Activated naive CD8-positive, alpha-beta T cell treated with anti-CD3 and anti-CD28 coated beads for 36 hours (primary cell): Measurements from ENCODE around the gene GRIA4. TPM values are rescaled to one million over a fixed set of nuclear protein-coding genes. Genes with fewer than 3 reads are reported as not detected.
"Not testable (repeated sequence)": the region's sequence is repeated elsewhere in the genome, so short reads cannot be mapped to it uniquely, and the experiment has no call there.

Experiments
- DNase-seq: peaks from one replicate; pipeline ENCODE4 v3.0.0; 2021
- H3K27ac Mint-ChIP-seq: one replicate; pipeline ENCODE4 v1.8.0; 2022; ENCODE audit warnings: mild to moderate bottlenecking, moderate library complexity, mixed read lengths
- H3K27me3 Mint-ChIP-seq: one replicate; pipeline ENCODE4 v1.8.0; 2022; ENCODE audit warnings: mild to moderate bottlenecking, mixed read lengths
- H3K36me3 Mint-ChIP-seq: one replicate; pipeline ENCODE4 v1.8.0; 2021; ENCODE audit warnings: mild to moderate bottlenecking, mixed read lengths
- H3K4me1 Mint-ChIP-seq: one replicate; pipeline ENCODE4 v1.8.0; 2021; ENCODE audit warnings: mixed read lengths
- H3K4me3 Mint-ChIP-seq: one replicate; pipeline ENCODE4 v1.8.0; 2022; ENCODE audit warnings: mild to moderate bottlenecking, moderate library complexity, mixed read lengths
- H3K9me3 Mint-ChIP-seq: one replicate; pipeline ENCODE4 v1.8.0; 2022; ENCODE audit warnings: mixed read lengths
- total RNA-seq, 2 experiments: library from RNA; stranded (reverse); gene quantifications; one replicate each; pipeline ENCODE4 v1.2.3, GENCODE V29; 2021

GRIA4 gene
- total RNA-seq, 2 experiments from 2014 or later = not detected

- DNase-seq = no peak
- Mint-ChIP-seq H3K27ac (no peak overlapping the region), H3K4me3 (no peak overlapping the region), H3K27me3 (no peaks in the 10 kb centered on the region), H3K36me3 (no peaks in the 10 kb centered on the region), H3K4me1 (no peaks in the 10 kb centered on the region), H3K9me3 (no peaks in the 10 kb centered on the region)
Measured at GRCh38 chr11:105968021-105968697, 358.3 kb downstream of the GRIA4 start.

GRCh38 chr11:105969756-105970155 is 359.9 kb downstream of the GRIA4 start:
- H3K4me3 Mint-ChIP-seq = no peak overlapping the region
- DNase-seq = no peak
- H3K4me1 Mint-ChIP-seq = no peaks in the 10 kb centered on the region
- H3K27me3 Mint-ChIP-seq = peaks cover under 1% of the 10 kb centered on the region
- H3K27ac Mint-ChIP-seq = no peak overlapping the region
- H3K36me3 Mint-ChIP-seq = no peaks in the 10 kb centered on the region
- H3K9me3 Mint-ChIP-seq = no peaks in the 10 kb centered on the region

GRCh38 chr11:105975128-105975527 is 365.3 kb downstream of the GRIA4 start:
- Mint-ChIP-seq H3K4me3 (no peak overlapping the region), H3K4me1 (no peaks in the 10 kb centered on the region), H3K36me3 (no peaks in the 10 kb centered on the region), H3K27ac (no peak overlapping the region), H3K27me3 (peaks cover 4% of the 10 kb centered on the region), H3K9me3 (no peaks in the 10 kb centered on the region)
- no peak for DNase-seq

- DNase-seq = no peak
- no peaks in the 10 kb centered on the region for H3K27me3 Mint-ChIP-seq
- no peaks in the 10 kb centered on the region for H3K9me3 Mint-ChIP-seq
- H3K4me1 Mint-ChIP-seq = no peaks in the 10 kb centered on the region
- H3K27ac Mint-ChIP-seq = no peak overlapping the region
- H3K36me3 Mint-ChIP-seq = no peaks in the 10 kb centered on the region
- H3K4me3 Mint-ChIP-seq = no peak overlapping the region
Measured at GRCh38 chr11:105979997-105980703, 370.3 kb downstream of the GRIA4 start.

- DNase-seq = no peak
Measured at GRCh38 chr11:105986554-105986953, 376.7 kb downstream of the GRIA4 start.

GRCh38 chr11:105988197-105988596 is 378.3 kb downstream of the GRIA4 start:
- no peaks in the 10 kb centered on the region for H3K27me3 Mint-ChIP-seq
- no peak overlapping the region for H3K4me3 Mint-ChIP-seq
- H3K4me1 Mint-ChIP-seq = no peaks in the 10 kb centered on the region
- no peak for DNase-seq
- H3K9me3 Mint-ChIP-seq = peaks cover 9% of the 10 kb centered on the region
- H3K27ac Mint-ChIP-seq = no peak overlapping the region
- peaks cover 12% of the 10 kb centered on the region for H3K36me3 Mint-ChIP-seq

More at GRCh38 chr11:105986554-105986953, 376.7 kb downstream of the GRIA4 start:
- H3K4me3 Mint-ChIP-seq = no peak overlapping the region
- no peaks in the 10 kb centered on the region for H3K27me3 Mint-ChIP-seq
- H3K9me3 Mint-ChIP-seq = peaks cover 5% of the 10 kb centered on the region
- H3K4me1 Mint-ChIP-seq = no peaks in the 10 kb centered on the region
- no peak overlapping the region for H3K27ac Mint-ChIP-seq
- peaks cover 4% of the 10 kb centered on the region for H3K36me3 Mint-ChIP-seq

GRCh38 chr11:105989124-105989523 is 379.3 kb downstream of the GRIA4 start:
- H3K36me3 Mint-ChIP-seq = peaks cover 19% of the 10 kb centered on the region
- no peaks in the 10 kb centered on the region for H3K27me3 Mint-ChIP-seq
- no peak for DNase-seq
- H3K27ac Mint-ChIP-seq = no peak overlapping the region
- peaks cover 15% of the 10 kb centered on the region for H3K9me3 Mint-ChIP-seq
- no peaks in the 10 kb centered on the region for H3K4me1 Mint-ChIP-seq
- no peak overlapping the region for H3K4me3 Mint-ChIP-seq

- no peak overlapping the region for H3K4me3 Mint-ChIP-seq
- H3K4me1 Mint-ChIP-seq = no peaks in the 10 kb centered on the region
- peaks cover 16% of the 10 kb centered on the region for H3K9me3 Mint-ChIP-seq
- no peaks in the 10 kb centered on the region for H3K27me3 Mint-ChIP-seq
- no peak for DNase-seq
- H3K27ac Mint-ChIP-seq = no peak overlapping the region
- peaks cover 41% of the 10 kb centered on the region for H3K36me3 Mint-ChIP-seq
Measured at GRCh38 chr11:105991888-105992287, 382.0 kb downstream of the GRIA4 start.

GRCh38 chr11:106001304-106002012 is 391.6 kb downstream of the GRIA4 start:
- DNase-seq = no peak
- Mint-ChIP-seq H3K4me3 (no peak overlapping the region), H3K27ac (no peak overlapping the region), H3K27me3 (no peaks in the 10 kb centered on the region), H3K36me3 (peaks cover 77% of the 10 kb centered on the region), H3K4me1 (peaks cover 3% of the 10 kb centered on the region), H3K9me3 (peaks cover 32% of the 10 kb centered on the region)

GRCh38 chr11:106003094-106003493 is 393.2 kb downstream of the GRIA4 start:
- H3K27ac Mint-ChIP-seq, H3K4me1 Mint-ChIP-seq, DNase-seq, H3K4me3 Mint-ChIP-seq, H3K27me3 Mint-ChIP-seq: not testable (repeated sequence)
- Mint-ChIP-seq H3K9me3 (peaks cover 28% of the 10 kb centered on the region), H3K36me3 (peaks cover 81% of the 10 kb centered on the region)

- Mint-ChIP-seq H3K4me3 (no peak overlapping the region), H3K27ac (no peak overlapping the region), H3K36me3 (peaks cover 61% of the 10 kb centered on the region), H3K9me3 (peaks cover 12% of the 10 kb centered on the region), H3K27me3 (no peaks in the 10 kb centered on the region), H3K4me1 (peaks cover 42% of the 10 kb centered on the region)
- DNase-seq = no peak
Measured at GRCh38 chr11:106011481-106011880, 401.6 kb downstream of the GRIA4 start.

GRCh38 chr11:106012744-106013143 is 402.9 kb downstream of the GRIA4 start:
- Mint-ChIP-seq H3K4me3 (no peak overlapping the region), H3K36me3 (peaks cover 50% of the 10 kb centered on the region), H3K27me3 (no peaks in the 10 kb centered on the region), H3K9me3 (peaks cover 8% of the 10 kb centered on the region), H3K4me1 (peaks cover 42% of the 10 kb centered on the region), H3K27ac (no peak overlapping the region)
- no peak for DNase-seq

GRCh38 chr11:106014035-106014434 is 404.2 kb downstream of the GRIA4 start:
- H3K27ac Mint-ChIP-seq = no peak overlapping the region
- DNase-seq = no peak

GRCh38 chr11:106014620-106015019 is 404.7 kb downstream of the GRIA4 start:
- H3K4me1 Mint-ChIP-seq = peaks cover 52% of the 10 kb centered on the region
- H3K27me3 Mint-ChIP-seq = no peaks in the 10 kb centered on the region
- H3K36me3 Mint-ChIP-seq = peaks cover 44% of the 10 kb centered on the region
- no peak for DNase-seq
- no peak overlapping the region for H3K4me3 Mint-ChIP-seq
- H3K27ac Mint-ChIP-seq = no peak overlapping the region
- peaks cover 4% of the 10 kb centered on the region for H3K9me3 Mint-ChIP-seq

More at GRCh38 chr11:106014035-106014434, 404.2 kb downstream of the GRIA4 start:
- Mint-ChIP-seq H3K4me1 (peaks cover 48% of the 10 kb centered on the region), H3K9me3 (peaks cover 6% of the 10 kb centered on the region), H3K27me3 (no peaks in the 10 kb centered on the region), H3K4me3 (no peak overlapping the region), H3K36me3 (peaks cover 46% of the 10 kb centered on the region)

- no peak for DNase-seq
- no peak overlapping the region for H3K4me3 Mint-ChIP-seq
- H3K27me3 Mint-ChIP-seq = no peaks in the 10 kb centered on the region
- H3K4me1 Mint-ChIP-seq = peaks cover 52% of the 10 kb centered on the region
- H3K27ac Mint-ChIP-seq = no peak overlapping the region
- H3K36me3 Mint-ChIP-seq = peaks cover 44% of the 10 kb centered on the region
- H3K9me3 Mint-ChIP-seq = no peaks in the 10 kb centered on the region
Measured at GRCh38 chr11:106015066-106015465, 405.2 kb downstream of the GRIA4 start.
